SH-SY5Y (cell line): Measurements from ENCODE around the gene TBPL2.

Experiments
- GATA2 ChIP-seq: IDR thresholded peaks from 2 replicates; pipeline ENCODE4 v1.6.1; 2011; ENCODE audit warnings: mild to moderate bottlenecking, low read depth, low read length
- GATA3 ChIP-seq: IDR thresholded peaks from 2 replicates; pipeline ENCODE4 v1.6.1; 2011; ENCODE audit warnings: low read depth, mild to moderate bottlenecking, low read length, moderate library complexity

GRCh38 chr14:55438066-55438683 is 2.2 kb downstream of the TBPL2 start:
- no peak for TF ChIP-seq GATA2
- no peak for TF ChIP-seq GATA3
